DND-41 (cell line): ENCODE results near the gene ZNF343.
A peak's percentile ranks its signal among the peaks of the same experiment; 100 is the strongest.

Source experiments
- ATAC-seq: fragments of 200-7000 bp; cut with Tn5 transposase; 3 replicates; pipeline ENCODE4 v1.9.1; 2021; ENCODE audit warnings: low read depth; ENCODE audit not compliant: insufficient read depth
- DNase-seq: peaks from one replicate; pipeline ENCODE4 v3.0.0-alpha.2; 2020
- H2AFZ ChIP-seq: 2 replicates; pipeline ENCODE4 v1.6.0; 2012; ENCODE audit warnings: low read depth, low read length
- H3K27ac ChIP-seq: 2 replicates; pipeline ENCODE4 v1.5.1; 2012; ENCODE audit warnings: low read length, inconsistent platforms
- H3K27me3 ChIP-seq: fragments of 200-600 bp; sonication (generic); 2 replicates; pipeline ENCODE4 v1.6.0; 2012; ENCODE audit warnings: low read length, mild to moderate bottlenecking, inconsistent platforms; ENCODE audit not compliant: insufficient read depth, poor library complexity
- H3K36me3 ChIP-seq: 2 replicates; pipeline ENCODE4 v1.5.1; 2012; ENCODE audit warnings: low read length, inconsistent platforms; ENCODE audit not compliant: insufficient read depth
- H3K4me1 ChIP-seq: 2 replicates; pipeline ENCODE4 v1.5.1; 2012; ENCODE audit warnings: mild to moderate bottlenecking, low read length; ENCODE audit not compliant: insufficient read depth
- H3K4me2 ChIP-seq: 2 replicates; pipeline ENCODE4 v1.6.0; 2012; ENCODE audit warnings: mild to moderate bottlenecking, moderate library complexity, low read length, inconsistent platforms; ENCODE audit not compliant: insufficient read depth
- H3K4me3 ChIP-seq, 2 experiments: fragments of 200-600 bp in 1 of 2; shearing (Covaris generic) in 1 of 2; 2 replicates each; pipeline ENCODE4 v1.5.1; 2012 to 2016; ENCODE audit warnings: inconsistent platforms in 2 of 2, low read length in 2 of 2, mild to moderate bottlenecking in 2 of 2, low read depth in 1 of 2, moderate library complexity in 1 of 2
- H3K79me2 ChIP-seq: 2 replicates; pipeline ENCODE4 v1.6.0; 2012; ENCODE audit warnings: low read length, inconsistent platforms; ENCODE audit not compliant: insufficient read depth
- H3K9ac ChIP-seq: 2 replicates; pipeline ENCODE4 v1.6.0; 2012; ENCODE audit warnings: low read depth, mild to moderate bottlenecking, inconsistent platforms, low read length, moderate library complexity
- H3K9me3 ChIP-seq: 2 replicates; pipeline ENCODE4 v1.5.1; 2012; ENCODE audit warnings: low read length, moderate library complexity, mild to moderate bottlenecking, inconsistent platforms; ENCODE audit not compliant: insufficient read depth, severe bottlenecking
- H4K20me1 ChIP-seq: 2 replicates; pipeline ENCODE4 v1.6.0; 2012; ENCODE audit warnings: low read length; ENCODE audit not compliant: insufficient read depth
- CTCF ChIP-seq: IDR thresholded peaks from 2 replicates; pipeline ENCODE4 v1.5.1; 2012; ENCODE audit warnings: borderline replicate concordance, low read length, moderate library complexity, mild to moderate bottlenecking; ENCODE audit not compliant: poor library complexity, severe bottlenecking; ENCODE audit errors: extremely low read depth
- EZH2 ChIP-seq: IDR thresholded peaks from 3 replicates; pipeline ENCODE4 v1.6.1; 2012; ENCODE audit warnings: borderline replicate concordance, low read depth, mild to moderate bottlenecking, moderate library complexity, low read length, inconsistent platforms; ENCODE audit not compliant: severe bottlenecking

Gene ZNF343

GRCh38 chr20:2508631-2509467 is at the start of gene ZNF343:
ZNF343 (minus strand) TSS chr20:2508915; CDS start chr20:2493895, 15,020 bp downstream.
- H4K20me1 ChIP-seq = no peaks in the 10 kb centered on the region
- H3K9me3 ChIP-seq = no peaks in the 10 kb centered on the region
- no peak for TF ChIP-seq CTCF
- no peak for TF ChIP-seq EZH2
- H2AFZ ChIP-seq = peak within 1 kb of the TSS; percentile 100
- H3K4me1 ChIP-seq = peaks cover 23% of the 10 kb centered on the region
- peak; percentile 84 for DNase-seq
- H3K9ac ChIP-seq = peak within 1 kb of the TSS; percentile 79
- no peaks in the 10 kb centered on the region for H3K36me3 ChIP-seq
- peak within 1 kb of the TSS; percentile 98 for H3K27ac ChIP-seq
- peak; percentile 95 for ATAC-seq
- peaks cover 19% of the 10 kb centered on the region for H3K79me2 ChIP-seq
- H3K4me3 ChIP-seq = peak within 1 kb of the TSS; percentile 61 to 89
- peak within 1 kb of the TSS; percentile 96 for H3K4me2 ChIP-seq
- H3K27me3 ChIP-seq = peaks cover 6% of the 10 kb centered on the region

GRCh38 chr20:2557873-2558580 is 49.3 kb upstream of the ZNF343 start:
- no peak overlapping the region for H3K4me2 ChIP-seq
- no peaks in the 10 kb centered on the region for H3K4me1 ChIP-seq
- no peaks in the 10 kb centered on the region for H3K36me3 ChIP-seq
- no peak overlapping the region for H3K27ac ChIP-seq
- no peak overlapping the region for H2AFZ ChIP-seq
- DNase-seq (no peak), ATAC-seq (no peak)
- peaks cover 2% of the 10 kb centered on the region for H3K27me3 ChIP-seq
- no peak overlapping the region for H3K4me3 ChIP-seq
- no peaks in the 10 kb centered on the region for H3K9me3 ChIP-seq
- no peaks in the 10 kb centered on the region for H3K79me2 ChIP-seq
- H3K9ac ChIP-seq = no peak overlapping the region
- TF ChIP-seq EZH2 = no peak
- TF ChIP-seq CTCF = no peak
- H4K20me1 ChIP-seq = no peaks in the 10 kb centered on the region

- no peaks in the 10 kb centered on the region for H3K79me2 ChIP-seq
- no peak for TF ChIP-seq EZH2
- TF ChIP-seq CTCF = no peak
- no peaks in the 10 kb centered on the region for H3K4me1 ChIP-seq
- H3K9ac ChIP-seq = no peak overlapping the region
- no peaks in the 10 kb centered on the region for H3K9me3 ChIP-seq
- H3K4me3 ChIP-seq = no peak overlapping the region
- no peak overlapping the region for H3K27ac ChIP-seq
- H3K27me3 ChIP-seq = peaks cover 28% of the 10 kb centered on the region
- DNase-seq (no peak), ATAC-seq (no peak)
- no peaks in the 10 kb centered on the region for H3K36me3 ChIP-seq
- H3K4me2 ChIP-seq = no peak overlapping the region
- H2AFZ ChIP-seq = no peak overlapping the region
- no peaks in the 10 kb centered on the region for H4K20me1 ChIP-seq
Observed at GRCh38 chr20:2545594-2545993, 36.9 kb upstream of the ZNF343 start.
